Measurements from ENCODE around the gene PDGFD. TPM values are rescaled to one million over a fixed set of nuclear protein-coding genes. Genes with fewer than 3 reads are reported as not detected.

Gene PDGFD
- total and polyA plus RNA-seq, 2 donors (not counting 1 experiment from before 2014, with no cell fraction given), result 1.3 TPM

DNA sequence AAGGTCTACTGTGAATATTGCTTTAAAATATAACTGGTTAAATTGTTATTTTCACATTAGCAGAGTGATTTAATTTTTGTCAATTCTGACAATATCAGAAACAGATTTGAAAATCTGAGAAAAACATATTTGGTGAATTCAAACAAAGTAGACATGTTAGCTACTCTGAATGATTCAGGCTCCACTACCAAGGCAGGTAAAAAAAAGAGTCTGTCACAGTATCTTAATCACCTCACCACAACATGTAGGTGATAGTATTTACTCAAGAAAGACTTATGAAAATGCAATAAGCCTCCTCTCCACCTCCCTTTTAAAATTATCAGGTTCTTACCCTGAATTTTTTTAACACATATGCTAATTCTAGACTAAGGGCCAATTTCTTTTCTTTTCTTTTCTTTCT lies 85.0 kb downstream of the PDGFD start:
- no peaks in the 10 kb centered on the region for H4K20me1 ChIP-seq (ENCODE audit: control insufficient read depth, extremely low read depth, insufficient read depth, low read length)

GRCh38 chr11:104078245-104078644 lies 85.7 kb downstream of the PDGFD start:
- H3K4me2 ChIP-seq (ENCODE audit: extremely low read depth, insufficient read depth, low read length), result no peak overlapping the region
- H3K36me3 ChIP-seq (ENCODE audit: control insufficient read depth, insufficient read depth, low read length), result no peaks in the 10 kb centered on the region
- no peak overlapping the region for H3K9ac ChIP-seq (ENCODE audit: insufficient read depth, low read length)
- H4K20me1 ChIP-seq (ENCODE audit: control insufficient read depth, extremely low read depth, insufficient read depth, low read length), result no peaks in the 10 kb centered on the region
- no peaks in the 10 kb centered on the region for H3K27me3 ChIP-seq (ENCODE audit: control insufficient read depth, insufficient read depth, low read length)
- no peak for DNase-seq (ENCODE audit: low read depth in 2 of 2)
- no peak overlapping the region for H3K27ac ChIP-seq (ENCODE audit: insufficient read depth, low read length)
- H3K9me3 ChIP-seq (ENCODE audit: control insufficient read depth, insufficient read depth, low read depth, low read length), result no peaks in the 10 kb centered on the region
- TF ChIP-seq, protein P1, sequence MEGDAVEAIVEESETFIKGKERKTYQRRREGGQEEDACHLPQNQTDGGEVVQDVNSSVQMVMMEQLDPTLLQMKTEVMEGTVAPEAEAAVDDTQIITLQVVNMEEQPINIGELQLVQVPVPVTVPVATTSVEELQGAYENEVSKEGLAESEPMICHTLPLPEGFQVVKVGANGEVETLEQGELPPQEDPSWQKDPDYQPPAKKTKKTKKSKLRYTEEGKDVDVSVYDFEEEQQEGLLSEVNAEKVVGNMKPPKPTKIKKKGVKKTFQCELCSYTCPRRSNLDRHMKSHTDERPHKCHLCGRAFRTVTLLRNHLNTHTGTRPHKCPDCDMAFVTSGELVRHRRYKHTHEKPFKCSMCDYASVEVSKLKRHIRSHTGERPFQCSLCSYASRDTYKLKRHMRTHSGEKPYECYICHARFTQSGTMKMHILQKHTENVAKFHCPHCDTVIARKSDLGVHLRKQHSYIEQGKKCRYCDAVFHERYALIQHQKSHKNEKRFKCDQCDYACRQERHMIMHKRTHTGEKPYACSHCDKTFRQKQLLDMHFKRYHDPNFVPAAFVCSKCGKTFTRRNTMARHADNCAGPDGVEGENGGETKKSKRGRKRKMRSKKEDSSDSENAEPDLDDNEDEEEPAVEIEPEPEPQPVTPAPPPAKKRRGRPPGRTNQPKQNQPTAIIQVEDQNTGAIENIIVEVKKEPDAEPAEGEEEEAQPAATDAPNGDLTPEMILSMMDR (conservative IDR thresholded peaks at IDR 0.05 in 1 of 2, IDR thresholded peaks at IDR 0.05 in 1 of 2; ENCODE audit: low read depth in 1 of 2, low read length in 2 of 2), result no peak
- no peak for TF ChIP-seq EZH2 (IDR thresholded peaks at IDR 0.05; ENCODE audit: low read length, missing control alignments)
- H2AFZ ChIP-seq (ENCODE audit: low read length), result no peak overlapping the region
- H3K4me1 ChIP-seq (ENCODE audit: control insufficient read depth, extremely low read depth, insufficient read depth, low read length), result no peaks in the 10 kb centered on the region
- H3K79me2 ChIP-seq (ENCODE audit: control insufficient read depth, insufficient read depth, low read length), result no peaks in the 10 kb centered on the region
- no peak overlapping the region for H3K4me3 ChIP-seq (replicated peaks in 1 of 4; ENCODE audit: control extremely low read depth in 1 of 4, insufficient read depth in 1 of 4, low read depth in 3 of 4, low read length in 4 of 4)

More for the DNA sequence above, 85.0 kb downstream of the PDGFD start:
- TF ChIP-seq EZH2 (IDR thresholded peaks at IDR 0.05; ENCODE audit: low read length, missing control alignments), result no peak
- TF ChIP-seq, protein P1 (conservative IDR thresholded peaks at IDR 0.05 in 1 of 2, IDR thresholded peaks at IDR 0.05 in 1 of 2; ENCODE audit: low read depth in 1 of 2, low read length in 2 of 2), result no peak
- Histone ChIP-seq H3K36me3 (ENCODE audit: control insufficient read depth, insufficient read depth, low read length) (no peaks in the 10 kb centered on the region), H3K4me3 (replicated peaks in 1 of 4; ENCODE audit: control extremely low read depth in 1 of 4, insufficient read depth in 1 of 4, low read depth in 3 of 4, low read length in 4 of 4) (no peak overlapping the region), H3K4me1 (ENCODE audit: control insufficient read depth, extremely low read depth, insufficient read depth, low read length) (no peaks in the 10 kb centered on the region), H3K27me3 (ENCODE audit: control insufficient read depth, insufficient read depth, low read length) (no peaks in the 10 kb centered on the region), H2AFZ (ENCODE audit: low read length) (no peak overlapping the region), H3K27ac (ENCODE audit: insufficient read depth, low read length) (no peak overlapping the region), H3K9me3 (ENCODE audit: control insufficient read depth, insufficient read depth, low read depth, low read length) (no peaks in the 10 kb centered on the region), H3K9ac (ENCODE audit: insufficient read depth, low read length) (no peak overlapping the region), H3K4me2 (ENCODE audit: extremely low read depth, insufficient read depth, low read length) (no peak overlapping the region), H3K79me2 (ENCODE audit: control insufficient read depth, insufficient read depth, low read length) (no peaks in the 10 kb centered on the region)
- no peak for DNase-seq (ENCODE audit: low read depth in 2 of 2)

GRCh38 chr11:104076455-104076854 lies 87.5 kb downstream of the PDGFD start:
- H3K9ac ChIP-seq (ENCODE audit: insufficient read depth, low read length), result no peak overlapping the region
- DNase-seq (ENCODE audit: low read depth in 2 of 2), result peak in 1 of 2 donors; percentile 24
- H3K27ac ChIP-seq (ENCODE audit: insufficient read depth, low read length), result no peak overlapping the region
- TF ChIP-seq, protein P1 (conservative IDR thresholded peaks at IDR 0.05 in 1 of 2, IDR thresholded peaks at IDR 0.05 in 1 of 2; ENCODE audit: low read depth in 1 of 2, low read length in 2 of 2), result no peak
- no peaks in the 10 kb centered on the region for H3K36me3 ChIP-seq (ENCODE audit: control insufficient read depth, insufficient read depth, low read length)
- H3K9me3 ChIP-seq (ENCODE audit: control insufficient read depth, insufficient read depth, low read depth, low read length), result no peaks in the 10 kb centered on the region
- H3K27me3 ChIP-seq (ENCODE audit: control insufficient read depth, insufficient read depth, low read length), result no peaks in the 10 kb centered on the region
- no peaks in the 10 kb centered on the region for H3K4me1 ChIP-seq (ENCODE audit: control insufficient read depth, extremely low read depth, insufficient read depth, low read length)
- H3K4me3 ChIP-seq (replicated peaks in 1 of 4; ENCODE audit: control extremely low read depth in 1 of 4, insufficient read depth in 1 of 4, low read depth in 3 of 4, low read length in 4 of 4), result no peak overlapping the region
- H3K79me2 ChIP-seq (ENCODE audit: control insufficient read depth, insufficient read depth, low read length), result no peaks in the 10 kb centered on the region
- H4K20me1 ChIP-seq (ENCODE audit: control insufficient read depth, extremely low read depth, insufficient read depth, low read length), result no peaks in the 10 kb centered on the region
- no peak overlapping the region for H2AFZ ChIP-seq (ENCODE audit: low read length)
- H3K4me2 ChIP-seq (ENCODE audit: extremely low read depth, insufficient read depth, low read length), result no peak overlapping the region
